ENCODE measurements around the gene KLHL36.

GRCh38 chr16:84660973-84661372 is 12.7 kb downstream of the KLHL36 start:
- TF ChIP-seq CTCF (IDR thresholded peaks at IDR 0.05) (no peak), SIN3A (IDR thresholded peaks at IDR 0.05; ENCODE audit: borderline replicate concordance, insufficient read depth, low read depth, low read length) (no peak), REST (IDR thresholded peaks at IDR 0.05; ENCODE audit: insufficient read depth in 1 of 2, low read depth in 2 of 2, low read length in 1 of 2) (no peak), POLR2AphosphoS5 (IDR thresholded peaks at IDR 0.05; ENCODE audit: low read depth, low read length) (no peak), TCF7L2 (IDR thresholded peaks at IDR 0.05; ENCODE audit: low read depth, low read length) (no peak)
